H1 (cell line): ENCODE measurements around the gene RARB. TPM values are rescaled to one million over a fixed set of nuclear protein-coding genes. Genes with fewer than 3 reads are reported as not detected.

Experiments
- CTCF ChIA-PET: fragments of 300-600 bp; sonication (Branson Sonifier 250); formaldehyde crosslinking; loops from one replicate; lab custom pipeline; 2021; ENCODE audit not compliant: partially characterized antibody; lab: Charles Lee
- POLR2A ChIA-PET: fragments of 300-600 bp; sonication (Branson Sonifier 250); formaldehyde crosslinking; loops from one replicate; lab custom pipeline; 2021; ENCODE audit warnings: inconsistent platforms; ENCODE audit not compliant: partially characterized antibody; lab: Charles Lee
- DNase-seq, 2 experiments: peaks; one replicate each; pipeline versions ENCODE4 v3.0.0 to v3.0.0-alpha.2; 2010 to 2022; ENCODE audit warnings: low spot score in 2 of 2, low read depth in 1 of 2, mixed read lengths in 1 of 2
- FAIRE-seq: peaks from 2 replicates; lab custom pipeline; 2011; peaks lifted over from hg19 to GRCh38; lab: Jason Lieb, UNC
- H2AFZ ChIP-seq: 2 replicates; pipeline ENCODE4 v1.8.1; 2012; ENCODE audit warnings: low read length, inconsistent platforms
- H2AK5ac ChIP-seq: 2 replicates; pipeline ENCODE4 v1.6.1; 2013; ENCODE audit warnings: low read depth, low read length
- H2BK120ac ChIP-seq: replicated peaks from 2 replicates; pipeline ENCODE3; 2013; ENCODE audit warnings: low read depth, low read length, inconsistent platforms
- H2BK12ac ChIP-seq: 2 replicates; pipeline ENCODE4 v1.6.1; 2013; ENCODE audit warnings: low read depth, low read length
- H2BK15ac ChIP-seq: 2 replicates; pipeline ENCODE4 v1.6.1; 2013; ENCODE audit warnings: low read length
- H2BK20ac ChIP-seq: 2 replicates; pipeline ENCODE4 v1.6.1; 2013; ENCODE audit warnings: low read length
- H2BK5ac ChIP-seq: 2 replicates; pipeline ENCODE4 v1.6.1; 2013; ENCODE audit warnings: low read depth, low read length
- H3K14ac ChIP-seq: 2 replicates; pipeline ENCODE4 v1.6.1; 2013; ENCODE audit warnings: inconsistent platforms; ENCODE audit not compliant: insufficient read length
- H3K18ac ChIP-seq: 2 replicates; pipeline ENCODE4 v1.6.1; 2013; ENCODE audit warnings: low read length; ENCODE audit errors: extremely low read depth
- H3K23ac ChIP-seq: 2 replicates; pipeline ENCODE4 v1.6.1; 2013; ENCODE audit warnings: inconsistent platforms; ENCODE audit not compliant: insufficient read length
- H3K23me2 ChIP-seq: 2 replicates; pipeline ENCODE4 v1.6.1; 2013; ENCODE audit warnings: low read depth, low read length
- H3K27ac ChIP-seq: 2 replicates; pipeline ENCODE4 v1.6.1; 2011; ENCODE audit warnings: low read depth, low read length, inconsistent platforms
- H3K27me3 ChIP-seq, 4 experiments: replicated peaks in 1 of 4; 1 replicate in 1 of 4; 2 replicates in 3 of 4; pipeline versions ENCODE4 v1.6.1 to v1.8.1; 2011 to 2013; ENCODE audit warnings: low read length in 3 of 4, mild to moderate bottlenecking in 3 of 4, inconsistent platforms in 2 of 4, mixed read lengths in 2 of 4, moderate library complexity in 1 of 4; ENCODE audit not compliant: control insufficient read depth in 3 of 4, insufficient read depth in 3 of 4; ENCODE audit errors: extremely low read depth in 1 of 4
- H3K36me3 ChIP-seq, 4 experiments: 2 replicates each; pipeline versions ENCODE4 v1.6.1 to v1.8.1; 2011 to 2013; ENCODE audit warnings: mild to moderate bottlenecking in 4 of 4, low read length in 3 of 4, moderate library complexity in 2 of 4, control low read depth in 1 of 4, inconsistent platforms in 1 of 4; ENCODE audit not compliant: insufficient read depth in 4 of 4, control insufficient read depth in 2 of 4
- H3K4ac ChIP-seq: replicated peaks from 2 replicates; pipeline ENCODE3; 2013; ENCODE audit warnings: low read length, low read depth, mixed read lengths, inconsistent platforms; ENCODE audit not compliant: insufficient read length
- H3K4me1 ChIP-seq, 4 experiments: replicated peaks in 1 of 4; 1 replicate in 1 of 4; 2 replicates in 3 of 4; pipeline versions ENCODE4 v1.6.1 to v1.8.1; 2011 to 2013; ENCODE audit warnings: low read length in 3 of 4, inconsistent platforms in 2 of 4, mixed read lengths in 1 of 4; ENCODE audit not compliant: insufficient read depth in 4 of 4, control insufficient read depth in 3 of 4
- H3K4me2 ChIP-seq, 2 experiments: 2 replicates each; pipeline versions ENCODE4 v1.6.1 to v1.8.1; 2011 to 2013; ENCODE audit warnings: low read depth in 2 of 2, low read length in 2 of 2, control low read depth in 1 of 2, inconsistent platforms in 1 of 2, mild to moderate bottlenecking in 1 of 2; ENCODE audit not compliant: insufficient read depth in 1 of 2
- H3K4me3 ChIP-seq, 4 experiments: fragments of 200-600, 300-600 bp in 1 of 4; sonication (generic), shearing (Covaris generic), sonication (Bioruptor Twin) in 1 of 4; 2 replicates each; pipeline versions ENCODE4 v1.5.1 to v1.8.1; 2011 to 2016; ENCODE audit warnings: low read length in 4 of 4, low read depth in 3 of 4, control low read depth in 2 of 4, inconsistent platforms in 2 of 4, mild to moderate bottlenecking in 2 of 4, mixed read lengths in 1 of 4, moderate library complexity in 1 of 4; ENCODE audit not compliant: insufficient read depth in 2 of 4; ENCODE audit errors: extremely low read depth in 1 of 4
- H3K56ac ChIP-seq: replicated peaks from 2 replicates; pipeline ENCODE3; 2013; ENCODE audit warnings: low read depth, mild to moderate bottlenecking, mixed read lengths, low read length, inconsistent platforms; ENCODE audit not compliant: insufficient read length
- H3K79me1 ChIP-seq: 2 replicates; pipeline ENCODE4 v1.6.1; 2013; ENCODE audit warnings: low read depth, low read length, control low read depth
- H3K79me2 ChIP-seq, 2 experiments: 2 replicates each; pipeline versions ENCODE4 v1.6.1 to v1.8.1; 2012 to 2013; ENCODE audit warnings: low read length in 2 of 2, mild to moderate bottlenecking in 2 of 2, inconsistent platforms in 1 of 2; ENCODE audit not compliant: insufficient read depth in 2 of 2, control insufficient read depth in 1 of 2
- H3K9ac ChIP-seq, 4 experiments: replicated peaks in 1 of 4; 1 replicate in 1 of 4; 2 replicates in 3 of 4; pipeline versions ENCODE4 v1.6.1 to v1.8.1; 2011 to 2013; ENCODE audit warnings: low read depth in 3 of 4, low read length in 3 of 4, control low read depth in 2 of 4, mild to moderate bottlenecking in 2 of 4, moderate library complexity in 2 of 4, inconsistent platforms in 1 of 4; ENCODE audit errors: extremely low read depth in 1 of 4
- H3K9me3 ChIP-seq, 2 experiments: 2 replicates each; pipeline versions ENCODE4 v1.6.1 to v1.8.1; 2012 to 2013; ENCODE audit warnings: mild to moderate bottlenecking in 2 of 2, moderate library complexity in 2 of 2, control low read depth in 1 of 2, inconsistent platforms in 1 of 2, low read depth in 1 of 2, low read length in 1 of 2, mixed read lengths in 1 of 2; ENCODE audit not compliant: insufficient read depth in 2 of 2
- H4K20me1 ChIP-seq, 2 experiments: replicated peaks in 1 of 2; 2 replicates each; pipeline versions ENCODE3 to v1.8.1; 2011 to 2013; ENCODE audit warnings: inconsistent platforms in 2 of 2, low read length in 2 of 2, mild to moderate bottlenecking in 1 of 2; ENCODE audit not compliant: insufficient read depth in 2 of 2, control insufficient read depth in 1 of 2
- H4K5ac ChIP-seq: 2 replicates; pipeline ENCODE4 v1.6.1; 2013; ENCODE audit warnings: low read length, low read depth, mixed read lengths, inconsistent platforms; ENCODE audit not compliant: insufficient read length
- H4K8ac ChIP-seq: 2 replicates; pipeline ENCODE4 v1.8.0; 2013; ENCODE audit warnings: mild to moderate bottlenecking, moderate library complexity, low read length, inconsistent platforms; ENCODE audit not compliant: insufficient read depth; ENCODE audit errors: extremely low read depth
- H4K91ac ChIP-seq: replicated peaks from 2 replicates; pipeline ENCODE3; 2013; ENCODE audit warnings: low read length, mixed read lengths, inconsistent platforms; ENCODE audit not compliant: insufficient read length
- BRCA1 ChIP-seq: IDR thresholded peaks from 2 replicates; pipeline ENCODE4 v1.6.1; 2012; ENCODE audit warnings: low read depth, low read length, improper control_type of control experiment
- CTBP2 ChIP-seq: IDR thresholded peaks from 2 replicates; pipeline ENCODE4 v1.7.0; 2011; ENCODE audit warnings: borderline replicate concordance, mild to moderate bottlenecking, moderate library complexity, mixed read lengths, low read length; ENCODE audit not compliant: insufficient read depth, insufficient read length
- EP300 ChIP-seq, 2 experiments: IDR thresholded peaks; 1 replicate in 1 of 2; 2 replicates in 1 of 2; pipeline ENCODE4 v1.6.1; 2011 to 2012; ENCODE audit warnings: low read depth in 2 of 2, low read length in 2 of 2, mild to moderate bottlenecking in 2 of 2, borderline replicate concordance in 1 of 2, inconsistent platforms in 1 of 2, moderate library complexity in 1 of 2
- KDM4A ChIP-seq: IDR thresholded peaks from one replicate; pipeline ENCODE4 v1.7.1; 2012; ENCODE audit warnings: low read depth, mild to moderate bottlenecking, moderate library complexity, low read length, inconsistent platforms; ENCODE audit not compliant: severe bottlenecking
- NRF1 ChIP-seq: IDR thresholded peaks from 2 replicates; pipeline ENCODE4 v1.6.1; 2011; ENCODE audit warnings: mild to moderate bottlenecking, low read depth, low read length, improper control_type of control experiment
- SP4 ChIP-seq: IDR thresholded peaks from 2 replicates; pipeline ENCODE4 v1.6.1; 2012; ENCODE audit warnings: low read length, inconsistent platforms
- TAF1 ChIP-seq: IDR thresholded peaks from 2 replicates; pipeline ENCODE4 v1.6.1; 2011; ENCODE audit warnings: mild to moderate bottlenecking, low read depth, low read length
- YY1 ChIP-seq: IDR thresholded peaks from 2 replicates; pipeline ENCODE4 v1.6.1; 2011; ENCODE audit warnings: low read depth, mild to moderate bottlenecking, low read length
- WGBS, 2 experiments: shearing (Covaris generic) in 1 of 2; methylation state at CpG; one replicate each; pipeline versions ENCODE4 v1.1.6 to v1.1.7; 2013 to 2015; ENCODE audit warnings: low lambda C conversion rate in 2 of 2, mixed read lengths in 2 of 2, inconsistent platforms in 1 of 2, low coverage in 1 of 2, missing lambda C conversion rate in 1 of 2; ENCODE audit not compliant: insufficient replicate concordance in 2 of 2, insufficient coverage in 1 of 2, insufficient read length in 1 of 2; ENCODE audit errors: extremely low coverage in 1 of 2, missing lambda C conversion rate in 1 of 2; 5-methylcytosine and 5-hydroxymethylcytosine counted together
- polyA plus RNA-seq, 7 experiments: library from polyadenylated mRNA; depleted of rRNA in 3 of 7; stranded (reverse) in 5 of 7; unstranded in 2 of 7; fragments of >200 nt in 5 of 7; fragments of 200-250 nt in 2 of 7; gene quantifications; 1 replicate in 5 of 7; 2 replicates in 1 of 7; 4 replicates in 1 of 7; pipeline versions ENCODE4 v1.2.1 to v1.2.3, GENCODE V29; 2011 to 2013; ENCODE audit warnings: missing spikeins in 2 of 7, mixed read lengths in 2 of 7
- total RNA-seq: library from RNA; stranded (reverse); fragmentation: NEBNext Ultra II Directional; extraction: Animal tissue kit (Norgen Biotek cat#: 25700); gene quantifications from 2 replicates; pipeline ENCODE4 v1.2.1, GENCODE V29; 2021

Gene RARB
- total and polyA plus RNA-seq, 2 of the 8 experiments (the other 6 are each of a cell fraction or from before 2014, with no cell fraction given): 0.15 to 0.22 TPM

- H4K91ac ChIP-seq: no peak overlapping the region
- H2AK5ac ChIP-seq: no peak overlapping the region
- ChIA-PET CTCF (interaction anchor here (0.6 to 1.3 kb wide), 4 partner anchors 16 to 517 kb away, joined by 3 to 5 read pairs (median 3); no protein-coding TSS in a partner anchor), POLR2A (interaction anchor here (1.1 kb wide), 1 partner anchor 14 kb away, joined by 4 read pairs; no protein-coding TSS in a partner anchor)
- H3K23me2 ChIP-seq: no peaks in the 10 kb centered on the region
- H2BK5ac ChIP-seq: no peak overlapping the region
- no peak overlapping the region for H3K4ac ChIP-seq
- DNase-seq: no peak
- no peaks in the 10 kb centered on the region for H3K9me3 ChIP-seq
- H3K79me2 ChIP-seq: no peaks in the 10 kb centered on the region
- H2AFZ ChIP-seq: no peak overlapping the region
- no peak overlapping the region for H3K18ac ChIP-seq
- H4K20me1 ChIP-seq: no peaks in the 10 kb centered on the region
- FAIRE-seq: no peak
- no peak overlapping the region for H2BK20ac ChIP-seq
- no peak overlapping the region for H4K5ac ChIP-seq
- no peak overlapping the region for H2BK12ac ChIP-seq
- no peaks in the 10 kb centered on the region for H3K79me1 ChIP-seq
- no peaks in the 10 kb centered on the region for H3K27me3 ChIP-seq
- no peaks in the 10 kb centered on the region for H3K36me3 ChIP-seq
- H3K4me2 ChIP-seq: no peak overlapping the region
- no peak overlapping the region for H2BK120ac ChIP-seq
- no peak overlapping the region for H4K8ac ChIP-seq
- no peak overlapping the region for H3K9ac ChIP-seq
- no peak overlapping the region for H3K14ac ChIP-seq
- no peak overlapping the region for H2BK15ac ChIP-seq
- 79% methylated on average over 6 of the region's 6 CpGs; no CpG with 5 or more reads in 1 of the 2 experiments for WGBS, 2 experiments
- no peak overlapping the region for H3K4me3 ChIP-seq
- H3K27ac ChIP-seq: no peak overlapping the region
- H3K4me1 ChIP-seq: peaks cover 0 to 3% (median 0%) of the 10 kb centered on the region in 4 experiments; a peak in 2 of 7 replicates
- TF ChIP-seq EP300 (IDR thresholded peaks at IDR 0.05; ENCODE audit: borderline replicate concordance in 1 of 2, low read depth in 2 of 2, low read length in 2 of 2) (no peak), TAF1 (no peak), CTBP2 (no peak), BRCA1 (no peak), KDM4A (no peak), SP4 (no peak), NRF1 (no peak), YY1 (no peak)
- no peak overlapping the region for H3K23ac ChIP-seq
- no peak overlapping the region for H3K56ac ChIP-seq
These were observed 9.9 kb downstream of the RARB start for GRCh38 chr3:25437953-25438352.
